Esophagus muscularis mucosa (tissue), 4 donors: ENCODE measurements around the gene LAMTOR2.

Source experiments
- EP300 ChIP-seq: sonication (generic); formaldehyde crosslinking; IDR thresholded peaks from one replicate; pipeline ENCODE4 v1.6.1; 2017; ENCODE audit warnings: antibody characterized with exemption
- POLR2A ChIP-seq: fragments of 450-650 bp; IDR thresholded peaks from one replicate; pipeline ENCODE4 v1.6.1; 2017; ENCODE audit warnings: antibody characterized with exemption, moderate library complexity, mild to moderate bottlenecking, low read depth
- POLR2AphosphoS5 ChIP-seq, 2 donors: sonication (generic); formaldehyde crosslinking; IDR thresholded peaks; one replicate each; pipeline ENCODE4 v1.6.1; 2017; ENCODE audit warnings: antibody characterized with exemption in 2 of 2
- TF ChIP-seq, protein P1 (sequence below), 3 experiments: fragments of 200-600 bp in 2 of 3; fragments of 450-650 bp in 1 of 3; sonication (generic) in 2 of 3; IDR thresholded peaks; one replicate each; pipeline ENCODE4 v1.5.1; 2017 to 2019; ENCODE audit warnings: antibody characterized with exemption in 3 of 3, mild to moderate bottlenecking in 2 of 3, moderate library complexity in 1 of 3

GRCh38 chr1:156100205-156100995 is 45.8 kb downstream of the LAMTOR2 start:
- TF ChIP-seq, protein P1, sequence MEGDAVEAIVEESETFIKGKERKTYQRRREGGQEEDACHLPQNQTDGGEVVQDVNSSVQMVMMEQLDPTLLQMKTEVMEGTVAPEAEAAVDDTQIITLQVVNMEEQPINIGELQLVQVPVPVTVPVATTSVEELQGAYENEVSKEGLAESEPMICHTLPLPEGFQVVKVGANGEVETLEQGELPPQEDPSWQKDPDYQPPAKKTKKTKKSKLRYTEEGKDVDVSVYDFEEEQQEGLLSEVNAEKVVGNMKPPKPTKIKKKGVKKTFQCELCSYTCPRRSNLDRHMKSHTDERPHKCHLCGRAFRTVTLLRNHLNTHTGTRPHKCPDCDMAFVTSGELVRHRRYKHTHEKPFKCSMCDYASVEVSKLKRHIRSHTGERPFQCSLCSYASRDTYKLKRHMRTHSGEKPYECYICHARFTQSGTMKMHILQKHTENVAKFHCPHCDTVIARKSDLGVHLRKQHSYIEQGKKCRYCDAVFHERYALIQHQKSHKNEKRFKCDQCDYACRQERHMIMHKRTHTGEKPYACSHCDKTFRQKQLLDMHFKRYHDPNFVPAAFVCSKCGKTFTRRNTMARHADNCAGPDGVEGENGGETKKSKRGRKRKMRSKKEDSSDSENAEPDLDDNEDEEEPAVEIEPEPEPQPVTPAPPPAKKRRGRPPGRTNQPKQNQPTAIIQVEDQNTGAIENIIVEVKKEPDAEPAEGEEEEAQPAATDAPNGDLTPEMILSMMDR (IDR thresholded peaks at IDR 0.05): no peak
- no peak for TF ChIP-seq POLR2A
- TF ChIP-seq POLR2AphosphoS5 (IDR thresholded peaks at IDR 0.05): no peak
- TF ChIP-seq EP300: no peak
